22Rv1 (cell line): ENCODE results near the gene TEKT5.

ENCODE experiments used
- H3K27ac ChIP-seq: fragments of 450-650 bp; 2 replicates; pipeline ENCODE4 v1.5.1; 2017
- ZFX ChIP-seq: fragments of 450-650 bp; IDR thresholded peaks from 2 replicates; pipeline ENCODE4 v1.6.1; 2017; ENCODE audit warnings: antibody characterized with exemption, borderline replicate concordance
- TF ChIP-seq, protein P1 (sequence below): fragments of 450-650 bp; IDR thresholded peaks from 2 replicates; pipeline ENCODE4 v1.5.1; 2017; ENCODE audit warnings: mild to moderate bottlenecking

TEKT5 gene

DNA sequence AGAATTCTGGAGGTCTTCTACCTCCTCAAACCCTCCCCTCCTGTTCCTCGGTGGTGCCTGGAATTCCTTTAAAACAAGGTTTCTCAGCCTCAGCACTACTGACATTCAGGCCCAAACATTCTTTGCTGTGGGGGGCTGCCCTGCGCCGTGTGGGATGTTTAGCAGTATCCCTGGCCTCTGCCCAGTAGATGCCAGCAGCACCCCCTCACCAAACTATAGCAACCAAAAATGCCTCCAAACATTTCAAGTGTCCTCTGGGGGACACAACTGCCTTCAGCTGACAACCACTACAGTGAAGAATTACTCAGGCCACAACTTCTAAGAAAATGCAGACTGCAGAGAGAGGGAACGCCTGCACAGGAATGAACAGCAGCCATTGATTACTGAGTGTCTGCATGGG is 28.4 kb downstream of the TEKT5 start:
- H3K27ac ChIP-seq: no peak overlapping the region
- TF ChIP-seq, protein P1, sequence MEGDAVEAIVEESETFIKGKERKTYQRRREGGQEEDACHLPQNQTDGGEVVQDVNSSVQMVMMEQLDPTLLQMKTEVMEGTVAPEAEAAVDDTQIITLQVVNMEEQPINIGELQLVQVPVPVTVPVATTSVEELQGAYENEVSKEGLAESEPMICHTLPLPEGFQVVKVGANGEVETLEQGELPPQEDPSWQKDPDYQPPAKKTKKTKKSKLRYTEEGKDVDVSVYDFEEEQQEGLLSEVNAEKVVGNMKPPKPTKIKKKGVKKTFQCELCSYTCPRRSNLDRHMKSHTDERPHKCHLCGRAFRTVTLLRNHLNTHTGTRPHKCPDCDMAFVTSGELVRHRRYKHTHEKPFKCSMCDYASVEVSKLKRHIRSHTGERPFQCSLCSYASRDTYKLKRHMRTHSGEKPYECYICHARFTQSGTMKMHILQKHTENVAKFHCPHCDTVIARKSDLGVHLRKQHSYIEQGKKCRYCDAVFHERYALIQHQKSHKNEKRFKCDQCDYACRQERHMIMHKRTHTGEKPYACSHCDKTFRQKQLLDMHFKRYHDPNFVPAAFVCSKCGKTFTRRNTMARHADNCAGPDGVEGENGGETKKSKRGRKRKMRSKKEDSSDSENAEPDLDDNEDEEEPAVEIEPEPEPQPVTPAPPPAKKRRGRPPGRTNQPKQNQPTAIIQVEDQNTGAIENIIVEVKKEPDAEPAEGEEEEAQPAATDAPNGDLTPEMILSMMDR: no peak
- no peak for TF ChIP-seq ZFX

DNA sequence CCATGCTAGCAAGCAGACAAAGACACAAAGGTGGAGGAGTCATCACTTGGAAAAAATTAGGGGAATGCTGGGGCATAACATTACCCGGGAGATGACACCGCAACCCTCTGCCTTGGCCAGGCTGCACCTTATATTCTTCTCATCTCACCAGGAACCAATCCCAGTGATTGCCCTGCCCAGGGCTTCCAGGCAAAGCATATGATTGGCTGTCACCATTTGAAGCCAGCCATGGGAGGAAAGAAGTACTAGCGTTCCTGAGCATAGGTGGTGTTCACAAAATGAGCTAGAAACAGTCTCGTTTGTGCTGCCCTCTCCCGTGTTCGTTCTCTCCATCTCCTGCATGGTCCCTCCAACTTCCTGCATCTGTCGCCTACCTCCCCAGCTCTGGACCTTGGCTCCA is 29.6 kb downstream of the TEKT5 start:
- H3K27ac ChIP-seq: no peak overlapping the region
- TF ChIP-seq ZFX: no peak
- TF ChIP-seq, protein P1: no peak

DNA sequence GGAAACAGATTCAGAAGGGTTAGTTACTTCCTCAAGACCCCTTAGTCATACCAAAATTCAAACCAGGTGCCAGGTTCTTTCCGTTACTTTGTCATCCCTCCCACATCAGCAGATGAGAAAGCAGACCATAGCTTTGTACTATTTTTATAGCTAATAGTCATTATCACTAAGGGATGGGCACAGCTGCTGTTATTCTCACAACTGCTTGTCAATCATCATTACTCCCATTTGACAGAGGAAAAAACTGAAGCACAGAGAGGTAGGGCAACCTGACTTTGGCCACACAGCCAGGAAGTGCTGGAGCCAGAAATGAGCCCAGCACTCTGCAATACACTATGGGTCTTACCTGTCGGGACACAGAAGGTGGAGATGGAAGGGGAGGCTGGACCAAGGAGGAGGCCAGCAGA is 30.0 kb downstream of the TEKT5 start:
- TF ChIP-seq, protein P1: no peak
- no peak for TF ChIP-seq ZFX
- H3K27ac ChIP-seq: no peak overlapping the region

DNA sequence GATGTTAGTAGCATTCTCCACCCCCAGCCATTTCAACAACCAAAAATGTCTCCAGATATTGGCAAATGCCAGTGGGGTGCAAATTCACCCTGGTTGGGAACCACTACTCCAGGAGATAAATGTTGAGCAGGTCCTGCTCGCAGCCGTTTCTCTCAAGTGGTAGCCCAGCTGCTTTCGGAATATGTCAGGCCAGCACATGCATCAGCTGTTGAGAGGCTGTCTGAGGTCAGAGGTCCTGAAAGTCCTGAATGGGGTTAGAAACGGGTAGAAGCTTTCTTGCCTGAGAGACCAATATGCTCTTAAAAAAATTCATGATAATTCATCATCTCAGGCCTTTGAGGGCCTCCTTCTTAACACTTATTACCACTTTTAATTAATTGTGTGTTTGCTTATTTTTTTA is 31.0 kb downstream of the TEKT5 start:
- no peak overlapping the region for H3K27ac ChIP-seq
- TF ChIP-seq, protein P1: no peak
- TF ChIP-seq ZFX: no peak

DNA sequence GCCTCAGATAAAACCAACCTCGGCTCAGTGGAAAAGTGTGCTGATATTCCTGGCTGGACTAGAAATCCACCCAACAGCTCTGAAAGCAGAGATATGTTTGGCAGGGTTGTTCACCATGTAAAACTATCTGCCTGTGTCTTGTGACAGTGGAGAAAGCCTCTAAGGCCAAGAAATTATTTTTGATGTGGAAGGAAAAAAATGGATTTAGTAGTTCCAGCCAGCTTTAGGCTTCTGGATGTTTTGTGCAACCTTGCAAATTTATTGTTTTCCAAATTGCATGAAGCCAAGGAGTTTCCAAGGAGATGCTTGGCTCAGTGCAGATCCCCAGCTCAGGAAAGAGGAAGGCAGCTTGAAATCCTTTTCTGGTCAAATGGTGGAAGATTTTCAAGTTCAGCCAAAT is 31.6 kb downstream of the TEKT5 start:
- no peak overlapping the region for H3K27ac ChIP-seq
- TF ChIP-seq, protein P1: no peak
- TF ChIP-seq ZFX: no peak

DNA sequence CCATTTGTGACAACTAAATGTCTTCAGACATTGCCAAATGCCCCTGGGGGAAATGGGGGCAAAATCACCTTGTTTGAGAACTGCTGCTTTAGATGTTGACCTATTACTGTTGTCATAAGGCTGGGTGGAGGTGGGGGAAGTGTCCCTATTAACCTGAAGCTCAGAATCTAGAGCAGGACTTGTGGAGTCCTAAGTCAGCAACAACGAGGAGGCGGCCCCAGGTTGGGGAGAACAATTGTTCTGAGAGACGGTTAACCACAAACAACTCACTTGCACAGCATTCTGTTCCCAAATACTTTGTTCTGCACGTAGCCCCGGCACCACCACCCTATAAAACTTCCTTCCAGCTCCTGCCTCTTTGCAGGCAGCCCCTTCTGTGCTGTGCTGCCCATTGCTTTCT is 32.5 kb downstream of the TEKT5 start:
- TF ChIP-seq ZFX: no peak
- TF ChIP-seq, protein P1: no peak
- no peak overlapping the region for H3K27ac ChIP-seq

DNA sequence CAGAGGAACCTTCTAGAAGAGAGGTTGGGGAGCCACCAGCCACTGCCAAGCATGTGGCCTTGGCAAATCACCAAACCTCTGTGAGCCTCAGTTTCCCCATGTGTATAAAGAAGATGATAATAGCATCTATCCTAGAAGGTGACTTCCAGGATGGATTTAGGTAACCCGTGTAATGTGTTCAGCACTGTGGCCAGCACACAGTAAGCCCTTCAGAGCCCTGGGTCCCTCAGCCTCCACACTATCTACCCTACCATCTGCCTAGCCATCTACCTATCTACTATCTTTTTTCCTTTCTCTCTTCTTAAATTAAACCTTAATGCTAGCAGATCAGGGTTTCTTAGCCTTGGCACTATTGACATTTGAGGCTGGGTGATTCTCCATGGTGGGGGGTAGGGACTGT is 33.0 kb downstream of the TEKT5 start:
- TF ChIP-seq ZFX: no peak
- TF ChIP-seq, protein P1: no peak

More for the DNA sequence above, 33.0 kb downstream of the TEKT5 start:
- H3K27ac ChIP-seq: no peak overlapping the region
